G401.6 (cell line): Measurements from ENCODE around the gene FSIP1.

Source experiments
- FAIRE-seq: peaks from 2 replicates; lab custom pipeline; 2012; peaks lifted over from hg19 to GRCh38; lab: Jason Lieb, UNC

FSIP1 gene

GRCh38 chr15:39792025-39792843 is 9.6 kb upstream of the FSIP1 start:
- FAIRE-seq: no peak

GRCh38 chr15:39789736-39790135 is 7.1 kb upstream of the FSIP1 start:
- FAIRE-seq: no peak

- no peak for FAIRE-seq
These were observed 6.3 kb upstream of the FSIP1 start for GRCh38 chr15:39788800-39789565.

- FAIRE-seq: no peak
These were observed 5.5 kb upstream of the FSIP1 start for GRCh38 chr15:39788108-39788507.

GRCh38 chr15:39787479-39787878 is 4.8 kb upstream of the FSIP1 start:
- FAIRE-seq: no peak

- peak; percentile 87 for FAIRE-seq
These were observed 3.9 kb upstream of the FSIP1 start for GRCh38 chr15:39786447-39787056.

- no peak for FAIRE-seq
These were observed 3.2 kb upstream of the FSIP1 start for GRCh38 chr15:39785841-39786240.

- no peak for FAIRE-seq
These were observed 2.5 kb upstream of the FSIP1 start for GRCh38 chr15:39785139-39785538.

- FAIRE-seq: no peak
These were observed 2.0 kb upstream of the FSIP1 start for GRCh38 chr15:39784638-39785037.

- no peak for FAIRE-seq
These were observed 1.5 kb upstream of the FSIP1 start for GRCh38 chr15:39784125-39784524.

- FAIRE-seq: no peak
These were observed 691 bp upstream of the FSIP1 start for GRCh38 chr15:39783244-39783820.

- no peak for FAIRE-seq
These were observed 706 bp downstream of the FSIP1 start for GRCh38 chr15:39781967-39782302.

GRCh38 chr15:39781147-39781966 is 1.3 kb downstream of the FSIP1 start:
- FAIRE-seq: no peak

- no peak for FAIRE-seq
These were observed 4.6 kb downstream of the FSIP1 start for GRCh38 chr15:39778021-39778420.

GRCh38 chr15:39777496-39777895 is 5.1 kb downstream of the FSIP1 start:
- FAIRE-seq: no peak

- no peak for FAIRE-seq
These were observed 6.6 kb downstream of the FSIP1 start for GRCh38 chr15:39776068-39776467.

- no peak for FAIRE-seq
These were observed 7.9 kb downstream of the FSIP1 start for GRCh38 chr15:39774688-39775267.

GRCh38 chr15:39770748-39771689 is 11.6 kb downstream of the FSIP1 start:
- no peak for FAIRE-seq

GRCh38 chr15:39767921-39768320 is 14.7 kb downstream of the FSIP1 start:
- no peak for FAIRE-seq

- FAIRE-seq: no peak
These were observed 21.6 kb downstream of the FSIP1 start for GRCh38 chr15:39761006-39761405.
